ENCODE measurements around the gene TMEM150C.

TMEM150C gene

DNA sequence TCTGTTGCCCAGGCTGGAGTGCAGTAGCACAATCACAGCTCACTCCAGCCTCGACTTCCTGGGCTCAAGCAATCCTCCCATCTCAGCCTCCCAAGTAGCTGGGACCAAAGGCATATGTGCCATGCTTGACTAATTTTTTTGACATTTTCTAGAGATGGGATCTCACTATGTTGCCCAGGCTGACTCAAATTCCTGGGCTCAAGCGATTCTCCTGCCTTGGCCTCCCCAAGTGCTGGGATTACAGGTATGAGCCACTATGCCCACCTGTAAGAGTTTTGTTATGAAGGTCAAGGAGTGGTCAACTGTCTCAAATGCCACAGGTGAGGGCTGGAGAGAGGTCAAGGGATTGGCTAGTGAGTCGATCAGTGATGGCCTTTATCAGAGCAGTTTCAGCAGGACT, 32.5 kb downstream of the TMEM150C start:
- DNase-seq (ENCODE audit: low read depth) = no peak
- in situ Hi-C loops (cut with HindIII; ENCODE audit: low sequenced_read_pairs) = no loop called here
- H3K4me3 ChIP-seq (ENCODE audit: low read depth, low read length) = no peak overlapping the region
- TF ChIP-seq, protein P1, sequence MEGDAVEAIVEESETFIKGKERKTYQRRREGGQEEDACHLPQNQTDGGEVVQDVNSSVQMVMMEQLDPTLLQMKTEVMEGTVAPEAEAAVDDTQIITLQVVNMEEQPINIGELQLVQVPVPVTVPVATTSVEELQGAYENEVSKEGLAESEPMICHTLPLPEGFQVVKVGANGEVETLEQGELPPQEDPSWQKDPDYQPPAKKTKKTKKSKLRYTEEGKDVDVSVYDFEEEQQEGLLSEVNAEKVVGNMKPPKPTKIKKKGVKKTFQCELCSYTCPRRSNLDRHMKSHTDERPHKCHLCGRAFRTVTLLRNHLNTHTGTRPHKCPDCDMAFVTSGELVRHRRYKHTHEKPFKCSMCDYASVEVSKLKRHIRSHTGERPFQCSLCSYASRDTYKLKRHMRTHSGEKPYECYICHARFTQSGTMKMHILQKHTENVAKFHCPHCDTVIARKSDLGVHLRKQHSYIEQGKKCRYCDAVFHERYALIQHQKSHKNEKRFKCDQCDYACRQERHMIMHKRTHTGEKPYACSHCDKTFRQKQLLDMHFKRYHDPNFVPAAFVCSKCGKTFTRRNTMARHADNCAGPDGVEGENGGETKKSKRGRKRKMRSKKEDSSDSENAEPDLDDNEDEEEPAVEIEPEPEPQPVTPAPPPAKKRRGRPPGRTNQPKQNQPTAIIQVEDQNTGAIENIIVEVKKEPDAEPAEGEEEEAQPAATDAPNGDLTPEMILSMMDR (IDR thresholded peaks at IDR 0.05; ENCODE audit: low read depth, low read length, missing control alignments) = no peak

DNA sequence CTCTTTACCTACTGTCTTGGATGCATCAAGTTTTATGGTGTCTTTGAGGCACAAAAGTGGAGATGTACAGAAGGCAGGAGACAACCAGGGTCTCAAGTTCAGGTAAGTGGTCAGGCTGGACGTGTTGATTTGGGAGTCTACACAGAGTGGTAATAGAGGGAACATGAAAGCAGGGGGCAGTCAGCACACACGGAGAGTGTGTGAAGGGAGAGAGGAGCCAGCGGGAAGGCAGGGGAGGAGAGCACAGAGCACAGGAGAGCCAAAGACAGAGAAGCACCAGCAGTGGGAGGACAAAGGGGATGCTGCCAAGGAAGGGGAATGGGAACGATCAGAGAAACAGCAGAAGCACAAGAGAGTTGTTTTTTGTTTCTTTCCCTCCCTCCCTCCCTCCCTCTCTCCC, 32.9 kb downstream of the TMEM150C start:
- in situ Hi-C loops (cut with HindIII; ENCODE audit: low sequenced_read_pairs) = no loop called here
- no peak overlapping the region for H3K4me3 ChIP-seq (ENCODE audit: low read depth, low read length)
- TF ChIP-seq, protein P1 (IDR thresholded peaks at IDR 0.05; ENCODE audit: low read depth, low read length, missing control alignments) = no peak
- no peak for DNase-seq (ENCODE audit: low read depth)

DNA sequence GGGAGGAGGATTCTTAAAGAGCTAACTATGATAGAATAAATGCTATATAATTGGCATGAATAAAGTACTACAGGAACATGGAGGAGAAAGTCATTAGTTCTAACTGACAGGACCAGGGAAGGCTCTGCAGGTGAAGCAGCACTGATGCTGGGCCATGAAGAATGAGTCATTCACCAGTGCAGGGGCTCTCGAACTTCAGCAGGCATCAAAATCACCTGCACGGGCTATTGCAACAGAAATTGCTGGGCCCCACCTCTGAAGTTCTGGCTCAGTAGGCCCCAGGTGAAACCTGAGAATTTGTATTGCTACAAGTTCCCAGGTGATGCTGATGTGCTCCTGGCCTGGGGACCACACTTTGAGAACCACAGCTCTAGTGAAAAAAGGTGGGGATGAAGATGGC, 33.7 kb downstream of the TMEM150C start:
- DNase-seq (ENCODE audit: low read depth) = no peak
- TF ChIP-seq, protein P1 (IDR thresholded peaks at IDR 0.05; ENCODE audit: low read depth, low read length, missing control alignments) = no peak
- in situ Hi-C loops (cut with HindIII; ENCODE audit: low sequenced_read_pairs) = no loop called here
- no peak overlapping the region for H3K4me3 ChIP-seq (ENCODE audit: low read depth, low read length)

DNA sequence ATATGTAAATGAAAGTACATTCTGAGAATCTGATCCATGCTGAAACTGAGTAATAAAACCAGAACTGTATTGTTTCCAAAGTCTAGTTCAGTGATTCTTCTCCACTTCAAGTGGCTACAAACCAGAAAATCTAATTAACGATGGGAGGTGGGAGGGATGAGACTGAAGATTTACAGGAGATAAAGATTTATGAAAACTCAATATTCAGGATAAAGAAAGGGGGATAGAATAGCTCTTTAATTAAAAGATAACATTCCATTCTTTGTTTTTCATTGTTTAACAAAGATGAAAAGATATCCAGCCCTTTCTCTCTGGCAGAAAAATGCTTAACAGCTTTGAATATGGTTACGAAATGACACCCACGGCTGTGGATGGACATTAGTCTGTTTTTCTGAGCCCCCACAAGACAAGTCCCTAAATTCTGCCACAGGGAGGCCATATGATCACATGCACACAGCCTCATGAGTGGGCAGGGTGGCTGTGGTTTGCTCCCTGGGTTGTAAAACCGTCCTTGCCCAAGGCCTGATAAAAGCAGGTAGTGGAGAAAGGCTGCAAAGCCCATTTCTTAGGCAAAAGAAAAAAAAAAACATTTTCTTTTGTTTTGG, 36.4 kb downstream of the TMEM150C start:
- in situ Hi-C loops (cut with HindIII; ENCODE audit: low sequenced_read_pairs) = no loop called here
- DNase-seq (ENCODE audit: low read depth) = no peak

DNA sequence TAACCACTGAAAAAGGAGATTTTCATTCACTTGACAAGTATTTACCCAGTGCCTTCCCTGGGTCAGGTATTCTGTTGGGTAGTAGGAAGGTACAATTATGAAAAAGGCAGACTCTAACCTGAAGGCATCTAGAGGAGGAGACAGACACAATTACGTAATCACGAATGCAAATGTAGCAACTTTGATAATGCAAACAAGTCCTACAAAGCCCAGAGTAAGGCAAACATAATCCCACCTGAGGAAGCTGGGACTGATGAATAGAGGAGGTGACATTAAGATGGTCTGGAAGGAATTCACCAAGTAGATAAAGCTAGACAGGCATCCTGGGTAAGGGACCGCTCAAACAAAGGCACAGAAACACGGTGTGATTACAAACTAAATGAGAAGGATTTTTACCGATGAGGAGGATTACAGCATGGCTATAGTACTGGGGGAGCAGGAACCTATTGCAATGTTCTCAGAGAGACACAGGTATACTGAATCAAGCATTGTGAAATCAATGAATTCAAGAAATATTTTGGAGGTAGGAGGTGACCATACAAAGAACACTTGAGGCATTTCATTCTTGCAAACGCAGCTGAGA, 37.1 kb downstream of the TMEM150C start:
- in situ Hi-C loops (cut with HindIII; ENCODE audit: low sequenced_read_pairs) = no loop called here
- no peak for DNase-seq (ENCODE audit: low read depth)
- TF ChIP-seq, protein P1 (IDR thresholded peaks at IDR 0.05; ENCODE audit: low read depth, low read length, missing control alignments) = no peak
- H3K4me3 ChIP-seq (ENCODE audit: low read depth, low read length) = no peak overlapping the region

More for the DNA sequence above, 36.4 kb downstream of the TMEM150C start:
- TF ChIP-seq, protein P1 (IDR thresholded peaks at IDR 0.05; ENCODE audit: low read depth, low read length, missing control alignments) = no peak
- no peak overlapping the region for H3K4me3 ChIP-seq (ENCODE audit: low read depth, low read length)

DNA sequence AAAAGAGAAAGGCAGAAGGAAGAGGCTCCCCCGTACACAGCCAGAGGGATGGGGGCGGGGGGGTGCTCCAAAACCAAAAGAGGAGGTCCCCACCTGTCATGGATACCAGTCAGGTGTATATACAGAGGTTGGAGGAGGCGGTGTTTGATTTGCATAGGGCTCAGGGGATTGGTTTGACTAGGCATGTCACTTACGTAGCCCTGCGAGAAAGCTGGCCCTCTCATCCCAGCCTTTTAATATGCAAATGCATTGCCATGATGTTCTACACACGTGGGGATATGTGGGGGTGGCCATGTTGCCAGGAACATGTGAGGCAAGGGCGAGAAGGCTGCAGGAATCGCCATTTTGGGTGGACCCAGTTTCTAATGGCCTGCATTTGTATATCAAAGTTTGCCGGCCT, 38.6 kb downstream of the TMEM150C start:
- in situ Hi-C loops (cut with HindIII; ENCODE audit: low sequenced_read_pairs) = no loop called here

More for the DNA sequence above, 38.6 kb downstream of the TMEM150C start:
- DNase-seq (ENCODE audit: low read depth) = no peak
- H3K4me3 ChIP-seq (ENCODE audit: low read depth, low read length) = no peak overlapping the region
- TF ChIP-seq, protein P1 (IDR thresholded peaks at IDR 0.05; ENCODE audit: low read depth, low read length, missing control alignments) = no peak

Measured in astrocyte of the cerebellum (primary cell).